Choroid plexus epithelial cell (primary cell): Measurements from ENCODE around the gene MTO1.
"Not testable (repeated sequence)": the region's sequence is repeated elsewhere in the genome, so short reads cannot be mapped to it uniquely, and the experiment has no call there.

Source experiments
- DNase-seq: peaks from one replicate; pipeline ENCODE4 v3.0.0-alpha.2; 2010; ENCODE audit warnings: low read depth
- H3K4me3 ChIP-seq: 2 replicates; pipeline ENCODE4 v1.5.1; 2011; ENCODE audit warnings: low read depth, mild to moderate bottlenecking, control low read depth, low read length, moderate library complexity
- CTCF ChIP-seq: conservative IDR thresholded peaks from 2 replicates; pipeline ENCODE4 v1.5.1; 2011; ENCODE audit warnings: low read depth, mild to moderate bottlenecking, control low read depth, inconsistent platforms, low read length, moderate library complexity

MTO1 gene

GRCh38 chr6:73504160-73504559 lies 42.6 kb downstream of the MTO1 start:
- no peak overlapping the region for H3K4me3 ChIP-seq
- no peak for TF ChIP-seq CTCF
- no peak for DNase-seq

GRCh38 chr6:73505142-73505541 lies 43.6 kb downstream of the MTO1 start:
- no peak overlapping the region for H3K4me3 ChIP-seq
- no peak for DNase-seq
- TF ChIP-seq CTCF: no peak

GRCh38 chr6:73505705-73506104 lies 44.2 kb downstream of the MTO1 start:
- DNase-seq, H3K4me3 ChIP-seq: not testable (repeated sequence)

- TF ChIP-seq CTCF: no peak
- DNase-seq: no peak
- H3K4me3 ChIP-seq: no peak overlapping the region
Measured at GRCh38 chr6:73506246-73506645, 44.7 kb downstream of the MTO1 start.

- H3K4me3 ChIP-seq: no peak overlapping the region
- TF ChIP-seq CTCF: no peak
- DNase-seq: no peak
Measured at GRCh38 chr6:73508776-73509175, 47.2 kb downstream of the MTO1 start.

GRCh38 chr6:73509851-73510250 lies 48.3 kb downstream of the MTO1 start:
- no peak for TF ChIP-seq CTCF
- no peak overlapping the region for H3K4me3 ChIP-seq

GRCh38 chr6:73511796-73512195 lies 50.3 kb downstream of the MTO1 start:
- H3K4me3 ChIP-seq: no peak overlapping the region
- TF ChIP-seq CTCF: no peak
- no peak for DNase-seq

More at GRCh38 chr6:73509851-73510250, 48.3 kb downstream of the MTO1 start:
- DNase-seq: no peak

- H3K4me3 ChIP-seq: no peak overlapping the region
- TF ChIP-seq CTCF: no peak
- no peak for DNase-seq
Measured at GRCh38 chr6:73513496-73513854, 51.9 kb downstream of the MTO1 start.
